Measurements from ENCODE around the gene LARP1.

- TF ChIP-seq CTCF (IDR thresholded peaks at IDR 0.05; ENCODE audit: low read depth, low read length, poor library complexity, severe bottlenecking): peak; percentile 18
- TF ChIP-seq EZH2phosphoT487 (IDR thresholded peaks at IDR 0.05; ENCODE audit: borderline replicate concordance, low read length): no peak
Observed at GRCh38 chr5:154857530-154858296, 102.5 kb downstream of the LARP1 start.
